ACC112 (cell line): ENCODE data around the gene POGLUT3.

Experiments used
- H2AFZ ChIP-seq: fragments of 200-600 bp; sonication (generic); one replicate; pipeline ENCODE4 v1.6.0; 2017; ENCODE audit warnings: antibody characterized with exemption, low read length; ENCODE audit not compliant: unreplicated experiment
- H3K27ac ChIP-seq: fragments of 200-600 bp; sonication (generic); 2 replicates; pipeline ENCODE4 v1.5.1; 2014; ENCODE audit warnings: low read depth, mild to moderate bottlenecking, antibody characterized with exemption, low read length, moderate library complexity
- H3K27me3 ChIP-seq: fragments of 200-600 bp; sonication (generic); 2 replicates; pipeline ENCODE4 v1.6.1; 2014; ENCODE audit warnings: mild to moderate bottlenecking, antibody characterized with exemption, low read length, moderate library complexity, mixed read lengths; ENCODE audit not compliant: insufficient read depth
- H3K36me3 ChIP-seq: fragments of 200-600 bp; sonication (generic); 2 replicates; pipeline ENCODE4 v1.6.1; 2016; ENCODE audit warnings: mild to moderate bottlenecking, antibody characterized with exemption, low read length, moderate library complexity, mixed read lengths; ENCODE audit not compliant: insufficient read depth
- H3K4me1 ChIP-seq: fragments of 200-600 bp; sonication (generic); one replicate; pipeline ENCODE4 v1.6.1; 2016; ENCODE audit warnings: low read length, mixed read lengths; ENCODE audit not compliant: insufficient read depth, unreplicated experiment, control insufficient read depth
- H3K4me3 ChIP-seq: fragments of 200-600 bp; sonication (generic); 2 replicates; pipeline ENCODE4 v1.5.1; 2014; ENCODE audit warnings: mild to moderate bottlenecking, low read depth, low read length
- H3K79me2 ChIP-seq: fragments of 200-600 bp; sonication (generic); one replicate; pipeline ENCODE4 v1.6.0; 2016; ENCODE audit warnings: low read length; ENCODE audit not compliant: control insufficient read depth, unreplicated experiment, insufficient read depth

POGLUT3 gene

DNA sequence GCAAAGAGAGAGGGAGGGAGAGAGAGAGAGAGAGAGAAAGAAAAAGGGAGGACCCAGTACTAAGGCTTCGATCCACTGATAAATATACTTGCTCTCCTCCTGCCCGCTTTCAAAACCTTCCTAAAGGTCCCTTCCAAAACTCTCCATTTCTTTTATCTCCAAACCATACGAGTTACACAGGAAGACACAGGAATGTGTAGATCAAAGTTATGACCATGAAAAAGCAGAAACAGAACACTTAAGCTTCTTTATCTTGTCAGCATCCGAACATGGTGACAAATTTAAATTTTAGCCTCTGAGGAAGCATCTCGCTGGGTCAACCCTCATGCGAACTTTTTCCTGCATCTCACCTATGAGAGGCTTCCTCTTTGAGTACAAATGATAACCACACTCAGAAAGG is 29.2 kb upstream of the POGLUT3 start:
- H3K79me2 ChIP-seq = no peaks in the 10 kb centered on the region
- no peak overlapping the region for H3K4me3 ChIP-seq
- H3K27me3 ChIP-seq = no peaks in the 10 kb centered on the region
- no peak overlapping the region for H3K27ac ChIP-seq
- no peaks in the 10 kb centered on the region for H3K36me3 ChIP-seq
- H3K4me1 ChIP-seq = no peaks in the 10 kb centered on the region
- no peak overlapping the region for H2AFZ ChIP-seq

DNA sequence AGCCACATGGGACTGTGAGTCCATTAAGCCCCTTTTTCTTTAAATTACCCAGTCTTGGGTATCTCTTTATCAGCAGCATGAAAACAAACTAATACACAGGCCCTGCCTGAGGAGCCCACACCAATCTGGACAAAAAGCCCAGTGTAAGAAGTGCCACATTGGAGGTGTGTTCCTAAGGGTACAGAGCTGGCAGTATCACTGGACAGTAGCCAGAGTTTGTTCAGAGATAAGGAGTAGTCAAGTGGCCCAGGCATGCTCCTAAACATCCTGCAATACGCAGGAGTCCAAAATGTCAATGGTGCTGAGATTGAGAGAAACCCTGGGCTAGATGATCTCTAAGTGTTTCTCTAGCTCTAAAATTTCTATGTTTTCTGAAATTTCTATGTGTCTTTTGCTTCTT is 27.0 kb upstream of the POGLUT3 start:
- H3K4me3 ChIP-seq = no peak overlapping the region
- H3K27ac ChIP-seq = no peak overlapping the region
- H3K79me2 ChIP-seq = no peaks in the 10 kb centered on the region
- no peak overlapping the region for H2AFZ ChIP-seq
- H3K4me1 ChIP-seq = no peaks in the 10 kb centered on the region
- H3K36me3 ChIP-seq = no peaks in the 10 kb centered on the region
- H3K27me3 ChIP-seq = no peaks in the 10 kb centered on the region

GRCh38 chr11:108524422-108524821 is 26.2 kb upstream of the POGLUT3 start:
- no peak overlapping the region for H3K4me3 ChIP-seq
- H3K27me3 ChIP-seq = no peaks in the 10 kb centered on the region
- no peak overlapping the region for H2AFZ ChIP-seq
- no peaks in the 10 kb centered on the region for H3K4me1 ChIP-seq
- H3K36me3 ChIP-seq = no peaks in the 10 kb centered on the region
- H3K79me2 ChIP-seq = no peaks in the 10 kb centered on the region
- H3K27ac ChIP-seq = no peak overlapping the region

DNA sequence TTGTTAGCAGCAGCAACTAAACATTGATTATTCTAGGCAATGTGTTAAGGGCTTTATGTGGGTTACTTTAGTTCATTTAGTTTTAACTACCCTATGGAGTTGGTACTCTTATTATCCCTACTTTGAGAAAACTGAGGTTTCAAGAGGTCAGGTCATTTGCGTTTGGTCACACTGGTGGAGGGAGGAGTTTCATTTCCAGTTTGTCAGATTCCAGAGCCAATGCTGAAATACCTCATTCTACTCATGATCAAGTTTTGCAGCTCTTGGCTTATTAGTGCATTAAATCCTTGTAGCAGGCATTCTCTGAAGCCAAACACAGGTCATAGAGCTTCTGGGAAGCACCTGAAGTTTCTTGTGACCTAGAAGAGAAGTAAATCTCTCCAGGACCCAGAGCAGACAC is 24.1 kb upstream of the POGLUT3 start:
- Histone ChIP-seq H2AFZ (no peak overlapping the region), H3K4me1 (no peaks in the 10 kb centered on the region), H3K79me2 (no peaks in the 10 kb centered on the region), H3K27me3 (no peaks in the 10 kb centered on the region), H3K27ac (no peak overlapping the region), H3K4me3 (no peak overlapping the region), H3K36me3 (no peaks in the 10 kb centered on the region)

DNA sequence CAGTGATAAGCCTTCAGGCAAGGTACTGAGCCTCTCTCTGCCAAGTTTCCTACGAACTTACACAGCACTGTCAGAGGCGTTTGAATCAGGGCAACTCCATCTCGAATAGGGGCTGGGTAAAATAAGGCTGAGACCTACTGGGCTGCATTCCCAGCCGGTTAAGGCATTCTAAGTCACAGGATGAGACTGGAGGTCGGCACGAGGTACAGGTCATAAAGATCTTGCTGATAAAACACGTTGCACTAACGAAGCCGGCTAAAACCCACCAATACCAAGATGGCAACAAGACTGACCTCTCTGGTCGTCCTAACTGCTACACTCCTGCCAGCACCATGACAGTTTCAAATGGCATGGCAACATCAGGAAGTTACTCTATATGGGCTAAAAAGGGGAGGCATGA is 20.4 kb upstream of the POGLUT3 start:
- no peaks in the 10 kb centered on the region for H3K27me3 ChIP-seq
- H3K4me1 ChIP-seq = no peaks in the 10 kb centered on the region
- H3K79me2 ChIP-seq = no peaks in the 10 kb centered on the region
- H3K36me3 ChIP-seq = no peaks in the 10 kb centered on the region
- no peak overlapping the region for H3K4me3 ChIP-seq
- no peak overlapping the region for H3K27ac ChIP-seq
- H2AFZ ChIP-seq = no peak overlapping the region

- H3K27me3 ChIP-seq = no peaks in the 10 kb centered on the region
- H3K36me3 ChIP-seq = no peaks in the 10 kb centered on the region
- H3K79me2 ChIP-seq = no peaks in the 10 kb centered on the region
These were observed 17.9 kb upstream of the POGLUT3 start for GRCh38 chr11:108516125-108516524.

DNA sequence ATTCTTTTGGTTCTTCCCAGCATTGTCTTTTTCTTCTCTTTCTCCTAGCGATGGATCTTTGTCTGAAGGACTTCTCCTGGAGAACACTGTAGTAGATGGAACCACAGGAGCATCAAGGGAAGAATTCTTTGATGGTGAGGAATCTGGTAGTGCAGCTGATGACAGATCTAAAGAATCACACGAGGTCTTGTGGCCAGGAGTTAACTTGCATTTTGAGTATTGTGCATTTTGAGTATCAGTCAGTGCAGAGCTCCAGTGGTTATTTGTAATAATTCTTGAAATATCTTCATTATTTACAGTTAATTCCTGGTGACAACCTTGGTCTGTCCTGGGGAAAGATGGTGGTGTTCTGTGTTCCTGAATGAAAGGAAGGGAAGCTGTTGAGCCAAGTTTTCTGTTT is 14.5 kb upstream of the POGLUT3 start:
- Histone ChIP-seq H3K27me3 (no peaks in the 10 kb centered on the region), H3K79me2 (no peaks in the 10 kb centered on the region), H3K4me1 (peaks cover 10% of the 10 kb centered on the region), H3K36me3 (no peaks in the 10 kb centered on the region), H3K27ac (no peak overlapping the region), H3K4me3 (no peak overlapping the region), H2AFZ (no peak overlapping the region)

More at GRCh38 chr11:108516125-108516524, 17.9 kb upstream of the POGLUT3 start:
- Histone ChIP-seq H3K27ac (no peak overlapping the region), H3K4me1 (peaks cover 10% of the 10 kb centered on the region), H3K4me3 (no peak overlapping the region), H2AFZ (no peak overlapping the region)

- H3K4me3 ChIP-seq = no peak overlapping the region
- no peak overlapping the region for H2AFZ ChIP-seq
- H3K79me2 ChIP-seq = no peaks in the 10 kb centered on the region
- no peaks in the 10 kb centered on the region for H3K27me3 ChIP-seq
- no peaks in the 10 kb centered on the region for H3K36me3 ChIP-seq
- H3K27ac ChIP-seq = no peak overlapping the region
- peaks cover 10% of the 10 kb centered on the region for H3K4me1 ChIP-seq
These were observed 13.8 kb upstream of the POGLUT3 start for GRCh38 chr11:108511851-108512474.

GRCh38 chr11:108508653-108509593 is 10.7 kb upstream of the POGLUT3 start:
- no peaks in the 10 kb centered on the region for H3K36me3 ChIP-seq
- peaks cover 10% of the 10 kb centered on the region for H3K4me1 ChIP-seq
- no peak overlapping the region for H2AFZ ChIP-seq
- no peak overlapping the region for H3K4me3 ChIP-seq
- no peaks in the 10 kb centered on the region for H3K27me3 ChIP-seq
- H3K79me2 ChIP-seq = no peaks in the 10 kb centered on the region
- H3K27ac ChIP-seq = no peak overlapping the region

GRCh38 chr11:108501396-108501795 is 3.2 kb upstream of the POGLUT3 start:
- Histone ChIP-seq H3K36me3 (no peaks in the 10 kb centered on the region), H3K27me3 (no peaks in the 10 kb centered on the region), H3K79me2 (peaks cover 11% of the 10 kb centered on the region), H3K27ac (no peak overlapping the region), H2AFZ (no peak overlapping the region), H3K4me3 (no peak overlapping the region), H3K4me1 (peaks cover 6% of the 10 kb centered on the region)

GRCh38 chr11:108500721-108501120 is 2.5 kb upstream of the POGLUT3 start:
- Histone ChIP-seq H3K36me3 (no peaks in the 10 kb centered on the region), H3K4me3 (no peak overlapping the region), H3K27ac (no peak overlapping the region)

More at GRCh38 chr11:108500721-108501120, 2.5 kb upstream of the POGLUT3 start:
- peaks cover 16% of the 10 kb centered on the region for H3K79me2 ChIP-seq
- H3K4me1 ChIP-seq = peaks cover 11% of the 10 kb centered on the region
- no peak overlapping the region for H2AFZ ChIP-seq
- no peaks in the 10 kb centered on the region for H3K27me3 ChIP-seq
